K562 (cell line): ENCODE results near the gene ZNF548. TPM values are rescaled to one million over a fixed set of nuclear protein-coding genes. Genes with fewer than 3 reads are reported as not detected.
A peak's percentile ranks its signal among the peaks of the same experiment; 100 is the strongest.

Experiments used
- CBX1 ChIP-seq: sonication (generic); IDR thresholded peaks from 2 replicates; pipeline ENCODE4 v1.6.1; 2016; ENCODE audit warnings: antibody characterized with exemption, low read depth, mild to moderate bottlenecking
- FOS ChIP-seq: IDR thresholded peaks from 3 replicates; pipeline ENCODE4 v1.6.1; 2011; ENCODE audit not compliant: insufficient read length; ENCODE audit errors: extremely low read depth
- MTA1 ChIP-seq: fragments of 450-650 bp; IDR thresholded peaks from 2 replicates; pipeline ENCODE4 v1.6.1; 2017; ENCODE audit warnings: borderline replicate concordance
- ZSCAN32 ChIP-seq: fragments of 450-650 bp; formaldehyde crosslinking; IDR thresholded peaks from 2 replicates; pipeline ENCODE4 v1.4.0; 2020; ENCODE audit warnings: mild to moderate bottlenecking, moderate library complexity
- polyA plus RNA-seq, 8 experiments: library from polyadenylated mRNA; depleted of rRNA in 4 of 8; stranded (reverse) in 5 of 8; unstranded in 3 of 8; fragments of >200 nt; fragmentation: Nextera tagmentation in 2 of 8; fragmentation: Illumina TruSeq in 1 of 8; extraction: Ambion mirVana in 2 of 8; extraction: Trizol in 1 of 8; gene quantifications; 2 replicates each; pipeline versions ENCODE4 v1.2.1 to v1.2.3, GENCODE V29; 2011 to 2014; ENCODE audit warnings: inconsistent platforms in 1 of 8, missing spikeins in 1 of 8
- total RNA-seq, 7 experiments: library from RNA; depleted of rRNA in 6 of 7; stranded (reverse); fragments of >200 nt in 6 of 7; fragmentation: Illumina TruSeq in 2 of 7; extraction: Trizol in 2 of 7; gene quantifications; 2 replicates each; pipeline versions ENCODE4 v1.2.1 to v1.2.3, GENCODE V29; 2011 to 2021; ENCODE audit warnings: low replicate concordance in 1 of 7
- TF ChIP-seq, protein P1 (sequence below), 2 experiments: fragments of 450-650 bp in 1 of 2; sonication (generic) in 1 of 2; formaldehyde crosslinking in 1 of 2; IDR thresholded peaks; 2 replicates each; pipeline versions ENCODE4 v1.7.1 to v1.9.0; 2016 to 2022; ENCODE audit warnings: inconsistent platforms in 1 of 2, mild to moderate bottlenecking in 1 of 2, missing genetic modification reagents in 1 of 2
- TF ChIP-seq, protein P2 (sequence below): fragments of 450-650 bp; IDR thresholded peaks from 2 replicates; pipeline ENCODE4 v1.7.1; 2018; ENCODE audit warnings: mild to moderate bottlenecking, low read depth; ENCODE audit not compliant: partially characterized antibody
- TF ChIP-seq, protein P3 (sequence below): fragments of 450-650 bp; IDR thresholded peaks from 2 replicates; pipeline ENCODE4 v1.6.1; 2016

The ZNF548 gene
- total and polyA plus RNA-seq, 9 of the 15 experiments (the other 6 are each of a cell fraction or from before 2014, with no cell fraction given), result 1.5 to 8.7 (median 4.5) TPM

DNA sequence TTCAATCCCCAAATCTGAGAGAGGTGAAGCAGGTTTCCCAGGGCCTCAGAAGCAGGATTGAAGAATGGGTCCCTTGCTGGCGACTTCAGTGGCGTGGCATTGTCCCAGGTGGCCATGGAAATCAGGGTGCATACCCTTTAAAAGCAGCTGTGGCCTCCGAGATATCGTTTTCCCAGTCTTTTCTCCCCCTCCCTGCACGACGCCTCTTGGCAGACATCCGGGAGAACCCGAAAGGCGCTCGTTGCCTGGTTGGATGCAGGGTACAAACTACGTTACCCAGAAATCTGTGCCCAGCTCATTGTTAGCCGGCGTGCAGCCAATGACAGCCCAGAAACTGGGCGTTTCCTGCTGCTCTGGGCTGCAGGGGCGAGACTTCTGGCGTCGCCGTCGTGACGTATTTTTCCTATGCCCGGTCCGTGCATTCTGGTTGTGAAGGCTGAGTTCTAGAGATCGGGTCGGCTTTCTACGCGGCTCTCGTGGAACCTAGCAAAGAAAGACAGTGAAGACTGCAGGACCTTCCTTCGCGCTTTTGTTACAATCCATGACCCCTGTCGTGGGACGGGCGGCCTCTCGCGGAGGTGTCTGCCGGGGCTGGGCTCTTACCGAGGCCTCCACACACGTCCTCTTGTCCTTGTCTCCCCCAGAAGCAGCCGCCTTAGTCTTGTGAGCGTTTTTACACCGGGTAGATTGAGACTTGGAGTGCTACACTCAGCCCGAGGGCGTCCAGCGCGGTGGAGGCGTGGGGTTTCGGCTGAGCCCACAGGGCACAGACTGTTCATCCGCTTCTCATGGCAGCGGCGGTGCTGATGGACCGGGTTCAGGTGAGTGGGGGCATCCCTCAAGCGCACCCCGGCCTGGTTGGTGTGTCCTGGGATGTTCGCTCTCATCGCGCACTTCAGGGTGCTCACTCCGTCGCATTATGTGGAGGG is 38.5 kb upstream of the ZNF548 start, which contains the start of gene ZNF304 (continued):
- TF ChIP-seq, protein P1, sequence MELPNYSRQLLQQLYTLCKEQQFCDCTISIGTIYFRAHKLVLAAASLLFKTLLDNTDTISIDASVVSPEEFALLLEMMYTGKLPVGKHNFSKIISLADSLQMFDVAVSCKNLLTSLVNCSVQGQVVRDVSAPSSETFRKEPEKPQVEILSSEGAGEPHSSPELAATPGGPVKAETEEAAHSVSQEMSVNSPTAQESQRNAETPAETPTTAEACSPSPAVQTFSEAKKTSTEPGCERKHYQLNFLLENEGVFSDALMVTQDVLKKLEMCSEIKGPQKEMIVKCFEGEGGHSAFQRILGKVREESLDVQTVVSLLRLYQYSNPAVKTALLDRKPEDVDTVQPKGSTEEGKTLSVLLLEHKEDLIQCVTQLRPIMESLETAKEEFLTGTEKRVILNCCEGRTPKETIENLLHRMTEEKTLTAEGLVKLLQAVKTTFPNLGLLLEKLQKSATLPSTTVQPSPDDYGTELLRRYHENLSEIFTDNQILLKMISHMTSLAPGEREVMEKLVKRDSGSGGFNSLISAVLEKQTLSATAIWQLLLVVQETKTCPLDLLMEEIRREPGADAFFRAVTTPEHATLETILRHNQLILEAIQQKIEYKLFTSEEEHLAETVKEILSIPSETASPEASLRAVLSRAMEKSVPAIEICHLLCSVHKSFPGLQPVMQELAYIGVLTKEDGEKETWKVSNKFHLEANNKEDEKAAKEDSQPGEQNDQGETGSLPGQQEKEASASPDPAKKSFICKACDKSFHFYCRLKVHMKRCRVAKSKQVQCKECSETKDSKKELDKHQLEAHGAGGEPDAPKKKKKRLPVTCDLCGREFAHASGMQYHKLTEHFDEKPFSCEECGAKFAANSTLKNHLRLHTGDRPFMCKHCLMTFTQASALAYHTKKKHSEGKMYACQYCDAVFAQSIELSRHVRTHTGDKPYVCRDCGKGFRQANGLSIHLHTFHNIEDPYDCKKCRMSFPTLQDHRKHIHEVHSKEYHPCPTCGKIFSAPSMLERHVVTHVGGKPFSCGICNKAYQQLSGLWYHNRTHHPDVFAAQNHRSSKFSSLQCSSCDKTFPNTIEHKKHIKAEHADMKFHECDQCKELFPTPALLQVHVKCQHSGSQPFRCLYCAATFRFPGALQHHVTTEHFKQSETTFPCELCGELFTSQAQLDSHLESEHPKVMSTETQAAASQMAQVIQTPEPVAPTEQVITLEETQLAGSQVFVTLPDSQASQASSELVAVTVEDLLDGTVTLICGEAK (IDR thresholded peaks at IDR 0.05), result peak; percentile 88
- TF ChIP-seq, protein P1 (CRISPR knock-in tag; IDR thresholded peaks at IDR 0.05), result no peak
- TF ChIP-seq, protein P2, sequence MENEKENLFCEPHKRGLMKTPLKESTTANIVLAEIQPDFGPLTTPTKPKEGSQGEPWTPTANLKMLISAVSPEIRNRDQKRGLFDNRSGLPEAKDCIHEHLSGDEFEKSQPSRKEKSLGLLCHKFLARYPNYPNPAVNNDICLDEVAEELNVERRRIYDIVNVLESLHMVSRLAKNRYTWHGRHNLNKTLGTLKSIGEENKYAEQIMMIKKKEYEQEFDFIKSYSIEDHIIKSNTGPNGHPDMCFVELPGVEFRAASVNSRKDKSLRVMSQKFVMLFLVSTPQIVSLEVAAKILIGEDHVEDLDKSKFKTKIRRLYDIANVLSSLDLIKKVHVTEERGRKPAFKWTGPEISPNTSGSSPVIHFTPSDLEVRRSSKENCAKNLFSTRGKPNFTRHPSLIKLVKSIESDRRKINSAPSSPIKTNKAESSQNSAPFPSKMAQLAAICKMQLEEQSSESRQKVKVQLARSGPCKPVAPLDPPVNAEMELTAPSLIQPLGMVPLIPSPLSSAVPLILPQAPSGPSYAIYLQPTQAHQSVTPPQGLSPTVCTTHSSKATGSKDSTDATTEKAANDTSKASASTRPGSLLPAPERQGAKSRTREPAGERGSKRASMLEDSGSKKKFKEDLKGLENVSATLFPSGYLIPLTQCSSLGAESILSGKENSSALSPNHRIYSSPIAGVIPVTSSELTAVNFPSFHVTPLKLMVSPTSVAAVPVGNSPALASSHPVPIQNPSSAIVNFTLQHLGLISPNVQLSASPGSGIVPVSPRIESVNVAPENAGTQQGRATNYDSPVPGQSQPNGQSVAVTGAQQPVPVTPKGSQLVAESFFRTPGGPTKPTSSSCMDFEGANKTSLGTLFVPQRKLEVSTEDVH, result peak; percentile 25
- TF ChIP-seq MTA1 (peak; percentile 98), ZSCAN32 (no peak), FOS (no peak), CBX1 (peak; percentile 42; the same call in 1 of the 2 replicates)
- TF ChIP-seq, protein P3, sequence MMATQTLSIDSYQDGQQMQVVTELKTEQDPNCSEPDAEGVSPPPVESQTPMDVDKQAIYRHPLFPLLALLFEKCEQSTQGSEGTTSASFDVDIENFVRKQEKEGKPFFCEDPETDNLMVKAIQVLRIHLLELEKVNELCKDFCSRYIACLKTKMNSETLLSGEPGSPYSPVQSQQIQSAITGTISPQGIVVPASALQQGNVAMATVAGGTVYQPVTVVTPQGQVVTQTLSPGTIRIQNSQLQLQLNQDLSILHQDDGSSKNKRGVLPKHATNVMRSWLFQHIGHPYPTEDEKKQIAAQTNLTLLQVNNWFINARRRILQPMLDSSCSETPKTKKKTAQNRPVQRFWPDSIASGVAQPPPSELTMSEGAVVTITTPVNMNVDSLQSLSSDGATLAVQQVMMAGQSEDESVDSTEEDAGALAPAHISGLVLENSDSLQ, result peak; percentile 63
